Neural cell (in vitro differentiated cells): Measurements from ENCODE around the gene CDH4. TPM values are rescaled to one million over a fixed set of nuclear protein-coding genes. Genes with fewer than 3 reads are reported as not detected.

Source experiments
- H2AFZ ChIP-seq: fragments of 200-600, 300-800 bp; sonication (generic), shearing (Covaris generic); 2 replicates; pipeline ENCODE4 v1.6.0; 2014; ENCODE audit warnings: low read depth, mild to moderate bottlenecking, antibody characterized with exemption, low read length, moderate library complexity
- H3F3A ChIP-seq: fragments of 200-600 bp; shearing (Covaris generic); 2 replicates; pipeline ENCODE4 v1.6.1; 2016; ENCODE audit warnings: mild to moderate bottlenecking, moderate library complexity, mixed read lengths, antibody characterized with exemption, low read length; ENCODE audit not compliant: insufficient read depth, poor library complexity, severe bottlenecking
- H3K27ac ChIP-seq: fragments of 200-600, 300-800 bp; sonication (generic), shearing (Covaris generic); 2 replicates; pipeline ENCODE4 v1.5.1; 2014; ENCODE audit warnings: mild to moderate bottlenecking, low read length, moderate library complexity
- H3K27me3 ChIP-seq: fragments of 300-800, 200-600 bp; sonication (generic), shearing (Covaris generic); 2 replicates; pipeline ENCODE4 v1.6.0; 2014; ENCODE audit warnings: mild to moderate bottlenecking, low read depth, low read length, moderate library complexity; ENCODE audit not compliant: insufficient read depth
- H3K36me3 ChIP-seq: fragments of 300-800, 200-600 bp; sonication (generic), shearing (Covaris generic); 2 replicates; pipeline ENCODE4 v1.5.1; 2014; ENCODE audit warnings: mild to moderate bottlenecking, antibody characterized with exemption, low read length, moderate library complexity; ENCODE audit not compliant: insufficient read depth
- H3K4me2 ChIP-seq: fragments of 300-800, 200-600 bp; sonication (generic), shearing (Covaris generic); 2 replicates; pipeline ENCODE4 v1.6.0; 2014; ENCODE audit warnings: mild to moderate bottlenecking, low read length
- H3K4me3 ChIP-seq: fragments of 300-800, 200-600 bp; sonication (generic), shearing (Covaris generic); 2 replicates; pipeline ENCODE4 v1.5.1; 2014; ENCODE audit warnings: mild to moderate bottlenecking, low read length, moderate library complexity
- H3K79me2 ChIP-seq: fragments of 200-600 bp; shearing (Covaris generic); replicated peaks from 2 replicates; pipeline ENCODE4 v1.6.0; 2014; ENCODE audit warnings: mild to moderate bottlenecking, low read length, moderate library complexity; ENCODE audit not compliant: insufficient read depth
- H3K9ac ChIP-seq: fragments of 300-800, 200-600 bp; sonication (generic), shearing (Covaris generic); 2 replicates; pipeline ENCODE4 v1.6.1; 2016; ENCODE audit warnings: mild to moderate bottlenecking, low read length, mixed read lengths
- H3K9me2 ChIP-seq: fragments of 200-600 bp; shearing (Covaris generic); 2 replicates; pipeline ENCODE4 v1.6.1; 2016; ENCODE audit warnings: mild to moderate bottlenecking, low read length, mixed read lengths; ENCODE audit not compliant: insufficient read depth
- H3K9me3 ChIP-seq: fragments of 200-600, 300-800 bp; sonication (generic), shearing (Covaris generic); 2 replicates; pipeline ENCODE4 v1.6.1; 2016; ENCODE audit warnings: mild to moderate bottlenecking, mixed run types, low read length, moderate library complexity, mixed read lengths
- H4K20me1 ChIP-seq: fragments of 200-600 bp; shearing (Covaris generic); 2 replicates; pipeline ENCODE4 v1.6.1; 2016; ENCODE audit warnings: mild to moderate bottlenecking, mixed run types; ENCODE audit not compliant: insufficient read depth
- CTCF ChIP-seq: fragments of 450-650 bp; IDR thresholded peaks from 2 replicates; pipeline ENCODE4 v1.5.1; 2014; ENCODE audit warnings: antibody characterized with exemption, mild to moderate bottlenecking, moderate library complexity; ENCODE audit not compliant: poor library complexity, severe bottlenecking
- EP300 ChIP-seq: fragments of 450-650 bp; conservative IDR thresholded peaks from 2 replicates; pipeline ENCODE4 v1.6.1; 2014; ENCODE audit warnings: antibody characterized with exemption, mild to moderate bottlenecking, moderate library complexity; ENCODE audit not compliant: poor library complexity, severe bottlenecking
- EZH2 ChIP-seq: fragments of 200-600, 300-800 bp; shearing (Covaris generic), sonication (generic); IDR thresholded peaks from 2 replicates; pipeline ENCODE4 v1.6.1; 2014; ENCODE audit warnings: antibody characterized with exemption, low read length, borderline replicate concordance, mild to moderate bottlenecking; ENCODE audit not compliant: insufficient read depth, poor library complexity, severe bottlenecking
- MXI1 ChIP-seq: fragments of 450-650 bp; conservative IDR thresholded peaks from 2 replicates; pipeline ENCODE4 v1.6.1; 2014; ENCODE audit warnings: antibody characterized with exemption, mild to moderate bottlenecking; ENCODE audit not compliant: poor library complexity, severe bottlenecking
- POLR2AphosphoS5 ChIP-seq: IDR thresholded peaks from 2 replicates; pipeline ENCODE4 v1.6.1; 2012
- RAD21 ChIP-seq: fragments of 450-650 bp; conservative IDR thresholded peaks from 2 replicates; pipeline ENCODE4 v1.6.1; 2014; ENCODE audit warnings: antibody characterized with exemption, mild to moderate bottlenecking, moderate library complexity
- REST ChIP-seq: IDR thresholded peaks from 2 replicates; pipeline ENCODE4 v1.6.1; 2012; ENCODE audit warnings: borderline replicate concordance
- SMC3 ChIP-seq: fragments of 450-650 bp; conservative IDR thresholded peaks from 2 replicates; pipeline ENCODE4 v1.6.1; 2014; ENCODE audit warnings: antibody characterized with exemption, mild to moderate bottlenecking, moderate library complexity; ENCODE audit not compliant: poor library complexity
- TAF1 ChIP-seq: IDR thresholded peaks from 2 replicates; pipeline ENCODE4 v1.6.1; 2012; ENCODE audit warnings: low read depth
- polyA plus RNA-seq: library from polyadenylated mRNA; depleted of rRNA; stranded (reverse); fragments of >200 nt; gene quantifications from 2 replicates; pipeline ENCODE4 v1.2.3, GENCODE V29; 2014

Gene CDH4
- polyA plus RNA-seq, 1 donor from 2014 or later: 24.6 TPM

GRCh38 chr20:61895686-61896057, 643.6 kb downstream of the CDH4 start:
- no peak overlapping the region for H3K27ac ChIP-seq
- no peak overlapping the region for H2AFZ ChIP-seq
- H3K79me2 ChIP-seq: no peaks in the 10 kb centered on the region
- H3K36me3 ChIP-seq: no peaks in the 10 kb centered on the region
- H3K9ac ChIP-seq: no peak overlapping the region
- H3K4me2 ChIP-seq: no peak overlapping the region
- no peaks in the 10 kb centered on the region for H3K9me2 ChIP-seq
- H3K9me3 ChIP-seq: no peaks in the 10 kb centered on the region
- no peaks in the 10 kb centered on the region for H3K27me3 ChIP-seq
- no peak for TF ChIP-seq RAD21
- no peak for TF ChIP-seq CTCF
- no peak for TF ChIP-seq EZH2
- no peak for TF ChIP-seq SMC3
- TF ChIP-seq REST: no peak
- TF ChIP-seq EP300: no peak
- no peak for TF ChIP-seq TAF1
- no peak for TF ChIP-seq MXI1
- no peak for TF ChIP-seq POLR2AphosphoS5
- H3F3A ChIP-seq: no peaks in the 10 kb centered on the region
- no peak overlapping the region for H3K4me3 ChIP-seq
- no peaks in the 10 kb centered on the region for H4K20me1 ChIP-seq

- no peak overlapping the region for H3K4me2 ChIP-seq
- H2AFZ ChIP-seq: no peak overlapping the region
- H3K9me2 ChIP-seq: no peaks in the 10 kb centered on the region
- no peaks in the 10 kb centered on the region for H3K27me3 ChIP-seq
- no peaks in the 10 kb centered on the region for H3K79me2 ChIP-seq
- TF ChIP-seq MXI1 (no peak), TAF1 (no peak), SMC3 (peak; percentile 96), EP300 (no peak), EZH2 (no peak), REST (no peak), POLR2AphosphoS5 (no peak), RAD21 (peak; percentile 95), CTCF (peak; percentile 91)
- no peak overlapping the region for H3K4me3 ChIP-seq
- H3K9ac ChIP-seq: no peak overlapping the region
- no peaks in the 10 kb centered on the region for H4K20me1 ChIP-seq
- no peaks in the 10 kb centered on the region for H3K9me3 ChIP-seq
- H3F3A ChIP-seq: no peaks in the 10 kb centered on the region
- H3K27ac ChIP-seq: no peak overlapping the region
- no peaks in the 10 kb centered on the region for H3K36me3 ChIP-seq
Observed at GRCh38 chr20:61896058-61896961, 644.2 kb downstream of the CDH4 start.
